ENCODE data around the gene ADGRB3.

- TF ChIP-seq EZH2 (IDR thresholded peaks at IDR 0.05) = no peak
- TF ChIP-seq POLR2AphosphoS5 (IDR thresholded peaks at IDR 0.05; ENCODE audit: borderline replicate concordance, low read depth, low read length) = no peak
These were observed 792.8 kb downstream of the ADGRB3 start for GRCh38 chr6:69427882-69428281.

Measured in SK-N-MC (cell line).